BJ (cell line): ENCODE data around the gene HDDC2. TPM values are rescaled to one million over a fixed set of nuclear protein-coding genes. Genes with fewer than 3 reads are reported as not detected.

ENCODE experiments used
- CTCF ChIA-PET: fragments of 350-600 bp; formaldehyde crosslinking; extraction: SDS; loops from one replicate; lab custom pipeline; 2021; ENCODE audit warnings: antibody characterized with exemption, inconsistent platforms; lab: Yijun Ruan, JAX
- POLR2A ChIA-PET: fragments of 300-600 bp; sonication (Branson Sonifier 250); formaldehyde crosslinking; extraction: SDS; loops from one replicate; lab custom pipeline; 2021; ENCODE audit warnings: antibody characterized with exemption; lab: Charles Lee
- DNase-seq: peaks from one replicate; pipeline ENCODE4 v3.0.0-alpha.2; 2011; ENCODE audit warnings: low read depth
- H3K27me3 ChIP-seq: 2 replicates; pipeline ENCODE4 v1.6.0; 2011; ENCODE audit warnings: low read length; ENCODE audit not compliant: control insufficient read depth, insufficient read depth
- H3K36me3 ChIP-seq: 2 replicates; pipeline ENCODE4 v1.5.1; 2011; ENCODE audit warnings: low read length; ENCODE audit not compliant: control insufficient read depth, insufficient read depth
- H3K4me3 ChIP-seq: 2 replicates; pipeline ENCODE4 v1.5.1; 2011; ENCODE audit warnings: low read depth, mild to moderate bottlenecking, control low read depth, low read length
- CTCF ChIP-seq: IDR thresholded peaks from 2 replicates; pipeline ENCODE4 v1.5.1; 2011; ENCODE audit warnings: low read depth, mild to moderate bottlenecking, control low read depth, inconsistent platforms, low read length, moderate library complexity; ENCODE audit not compliant: insufficient read depth
- polyA plus RNA-seq: library from polyadenylated mRNA; depleted of rRNA; stranded (reverse); fragments of >200 nt; gene quantifications from 2 replicates; pipeline ENCODE4 v1.2.3, GENCODE V29; 2011

Gene HDDC2
- polyA plus RNA-seq, 1 experiment = 109 TPM

- DNase-seq = peak; percentile 40
- Histone ChIP-seq H3K4me3 (no peak overlapping the region), H3K36me3 (no peaks in the 10 kb centered on the region), H3K27me3 (no peaks in the 10 kb centered on the region)
- TF ChIP-seq CTCF = no peak
- ChIA-PET CTCF (no interaction called here), POLR2A (no interaction called here)
Observed at GRCh38 chr6:125232466-125232865, 69.3 kb downstream of the HDDC2 start.

GRCh38 chr6:125231574-125232343 lies 70.0 kb downstream of the HDDC2 start:
- no peak overlapping the region for H3K4me3 ChIP-seq
- TF ChIP-seq CTCF = no peak
- H3K36me3 ChIP-seq = no peaks in the 10 kb centered on the region
- H3K27me3 ChIP-seq = no peaks in the 10 kb centered on the region
- DNase-seq = no peak
- POLR2A ChIA-PET = interaction anchor here (0.6 kb wide), 1 partner anchor 11 kb away, joined by 3 read pairs; no protein-coding TSS in a partner anchor
- CTCF ChIA-PET = interaction anchor here (0.9 kb wide), 1 partner anchor 40 kb away, joined by 4 read pairs; no protein-coding TSS in a partner anchor

DNA sequence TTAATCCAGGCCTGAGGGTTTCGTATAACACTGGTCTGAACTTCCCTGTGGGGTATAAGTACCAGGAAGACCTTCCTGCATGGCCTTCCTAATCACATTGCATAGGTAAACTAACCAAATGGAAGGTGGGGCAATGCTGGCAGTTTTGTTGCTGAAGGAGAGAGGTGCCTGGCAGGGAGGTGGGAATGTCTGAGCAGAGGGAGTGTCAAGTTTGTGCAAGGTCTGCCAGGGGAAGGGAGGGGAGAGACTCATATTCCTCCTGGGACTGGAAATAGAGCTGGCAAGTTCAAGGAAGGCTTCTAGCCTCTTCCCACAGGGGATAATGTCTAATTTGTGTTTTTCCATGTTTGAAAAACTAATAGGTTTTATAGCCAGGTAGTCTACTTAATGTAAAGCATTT lies 70.6 kb downstream of the HDDC2 start:
- no peak for DNase-seq

DNA sequence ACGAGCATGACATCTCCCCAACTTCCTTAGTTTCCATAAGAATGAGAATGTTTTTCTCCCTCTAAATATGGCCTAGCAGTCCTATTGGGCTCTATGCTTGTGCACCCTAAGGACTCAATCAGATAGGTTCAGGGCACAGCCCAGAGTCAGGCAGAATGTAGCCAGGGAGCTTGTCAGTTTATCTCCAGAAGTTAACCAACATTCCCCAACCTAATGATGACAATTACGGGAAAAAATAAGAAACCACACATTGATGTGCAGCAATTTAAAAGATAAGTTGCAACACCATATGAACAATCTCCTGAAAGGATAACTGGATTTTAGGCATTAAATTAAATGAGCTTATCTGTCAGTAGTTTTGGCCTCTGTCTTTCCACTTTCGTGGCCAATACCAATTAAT lies 71.1 kb downstream of the HDDC2 start:
- H3K4me3 ChIP-seq = no peak overlapping the region
- no peaks in the 10 kb centered on the region for H3K36me3 ChIP-seq
- DNase-seq = no peak
- no peaks in the 10 kb centered on the region for H3K27me3 ChIP-seq
- ChIA-PET POLR2A (interaction anchor here (0.6 kb wide), 1 partner anchor 10 kb away, joined by 3 read pairs; no protein-coding TSS in a partner anchor), CTCF (interaction anchor here (0.9 to 1.0 kb wide), 2 partner anchors 39 to 77 kb away, joined by 3 to 4 read pairs; partner anchors contain the start of gene TPD52L1)
- TF ChIP-seq CTCF = no peak

More for the DNA sequence above, 70.6 kb downstream of the HDDC2 start:
- Histone ChIP-seq H3K4me3 (no peak overlapping the region), H3K36me3 (no peaks in the 10 kb centered on the region), H3K27me3 (no peaks in the 10 kb centered on the region)
- CTCF ChIA-PET = interaction anchor here (0.9 to 1.0 kb wide), 2 partner anchors 39 to 77 kb away, joined by 3 to 4 read pairs; partner anchors contain the start of gene TPD52L1
- POLR2A ChIA-PET = interaction anchor here (0.6 kb wide), 1 partner anchor 11 kb away, joined by 3 read pairs; no protein-coding TSS in a partner anchor
- no peak for TF ChIP-seq CTCF

DNA sequence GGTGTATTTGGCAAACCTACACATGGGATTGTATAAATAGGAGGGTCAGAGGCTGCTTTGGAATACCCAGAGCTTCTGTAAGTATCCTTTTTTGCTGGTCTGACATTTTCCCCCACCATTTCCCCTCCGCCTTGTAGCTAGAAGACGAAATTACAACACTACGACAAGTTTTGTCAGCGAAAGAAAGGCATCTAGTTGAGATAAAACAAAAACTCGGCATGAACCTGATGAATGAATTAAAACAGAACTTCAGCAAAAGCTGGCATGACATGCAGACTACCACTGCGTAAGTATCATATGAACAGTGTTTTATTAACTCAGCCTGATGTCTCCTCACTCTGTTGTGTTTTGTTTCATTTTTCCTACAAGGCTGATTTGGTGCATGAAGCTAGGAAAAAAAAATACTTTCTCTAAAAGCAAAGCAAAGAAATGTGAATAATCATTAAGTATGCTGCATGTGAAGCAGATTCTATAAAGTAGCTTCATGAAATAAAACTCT lies 72.7 kb downstream of the HDDC2 start:
- no peaks in the 10 kb centered on the region for H3K27me3 ChIP-seq
- H3K4me3 ChIP-seq = no peak overlapping the region
- ChIA-PET CTCF (interaction anchor here (0.7 kb wide), 1 partner anchor 12 kb away, joined by 3 read pairs; no protein-coding TSS in a partner anchor), POLR2A (interaction anchor here (0.5 to 0.6 kb wide), 2 partner anchors 8 to 727 kb away, joined by 3 to 4 read pairs; no protein-coding TSS in a partner anchor)
- H3K36me3 ChIP-seq = no peaks in the 10 kb centered on the region
- DNase-seq = no peak
- no peak for TF ChIP-seq CTCF
